Tibial nerve (tissue), 4 donors: ENCODE measurements around the gene INSYN2A. TPM values are rescaled to one million over a fixed set of nuclear protein-coding genes. Genes with fewer than 3 reads are reported as not detected.
A peak's percentile ranks its signal among the peaks of the same experiment; 100 is the strongest.

ENCODE experiments used
- DNase-seq, 2 donors: peaks; one replicate each; pipeline ENCODE4 v3.0.0-alpha.2; 2019; ENCODE audit warnings: low spot score in 2 of 2
- H3K27ac ChIP-seq, 4 donors: fragments of 200-600 bp; sonication (generic) in 3 of 4; one replicate each; pipeline ENCODE4 v1.5.1; 2017 to 2019; ENCODE audit warnings: mild to moderate bottlenecking in 1 of 4
- H3K27me3 ChIP-seq, 2 donors: fragments of 200-600 bp; sonication (generic) in 1 of 2; one replicate each; pipeline versions ENCODE4 v1.5.1 to v1.6.0; 2017 to 2019
- H3K36me3 ChIP-seq, 3 donors: fragments of 200-600 bp; sonication (generic); one replicate each; pipeline ENCODE4 v1.5.1; 2018 to 2019
- H3K4me1 ChIP-seq, 4 donors: fragments of 200-600 bp; sonication (generic) in 3 of 4; one replicate each; pipeline ENCODE4 v1.5.1; 2017 to 2019
- H3K4me3 ChIP-seq, 4 donors: fragments of 200-600 bp; sonication (generic) in 3 of 4; one replicate each; pipeline ENCODE4 v1.5.1; 2017 to 2019; ENCODE audit warnings: mild to moderate bottlenecking in 1 of 4, moderate library complexity in 1 of 4
- H3K9me3 ChIP-seq, 4 donors: fragments of 200-600 bp; sonication (generic) in 3 of 4; one replicate each; pipeline ENCODE4 v1.5.1; 2017 to 2019
- EP300 ChIP-seq, 2 donors: sonication (generic); formaldehyde crosslinking; IDR thresholded peaks; one replicate each; pipeline ENCODE4 v1.6.1; 2017; ENCODE audit warnings: antibody characterized with exemption in 2 of 2, mild to moderate bottlenecking in 1 of 2
- POLR2A ChIP-seq, 2 donors: fragments of 450-650 bp; IDR thresholded peaks; one replicate each; pipeline ENCODE4 v1.6.1; 2017; ENCODE audit warnings: antibody characterized with exemption in 2 of 2, mild to moderate bottlenecking in 2 of 2, moderate library complexity in 2 of 2
- WGBS, 2 donors: methylation state at CpG; one replicate each; pipeline ENCODE4 v1.1.5; 2018; 5-methylcytosine and 5-hydroxymethylcytosine counted together
- total RNA-seq, 4 donors: library from RNA; depleted of rRNA; stranded (reverse); fragments of >200 nt; gene quantifications; one replicate each; pipeline ENCODE4 v1.1.0, GENCODE V29; 2016
- TF ChIP-seq, protein P1 (sequence below), 5 experiments: fragments of 200-600 bp in 3 of 5; fragments of 450-650 bp in 2 of 5; sonication (generic) in 3 of 5; IDR thresholded peaks; one replicate each; pipeline ENCODE4 v1.5.1; 2016 to 2019; ENCODE audit warnings: antibody characterized with exemption in 5 of 5, mild to moderate bottlenecking in 3 of 5, moderate library complexity in 2 of 5

The INSYN2A gene
- total RNA-seq, 4 donors from 2014 or later, result 0.21 to 0.98 (median 0.30) TPM; not detected in 1

- no peaks in the 10 kb centered on the region for H3K36me3 ChIP-seq
- DNase-seq, result no peak
- no peaks in the 10 kb centered on the region for H3K27me3 ChIP-seq
- no peak overlapping the region for H3K27ac ChIP-seq
- WGBS, 2 donors, result 76 to 83% methylated on average over 3 of the region's 3 CpGs
- TF ChIP-seq POLR2A (IDR thresholded peaks at IDR 0.05), result no peak
- TF ChIP-seq EP300 (IDR thresholded peaks at IDR 0.05), result no peak
- TF ChIP-seq, protein P1, sequence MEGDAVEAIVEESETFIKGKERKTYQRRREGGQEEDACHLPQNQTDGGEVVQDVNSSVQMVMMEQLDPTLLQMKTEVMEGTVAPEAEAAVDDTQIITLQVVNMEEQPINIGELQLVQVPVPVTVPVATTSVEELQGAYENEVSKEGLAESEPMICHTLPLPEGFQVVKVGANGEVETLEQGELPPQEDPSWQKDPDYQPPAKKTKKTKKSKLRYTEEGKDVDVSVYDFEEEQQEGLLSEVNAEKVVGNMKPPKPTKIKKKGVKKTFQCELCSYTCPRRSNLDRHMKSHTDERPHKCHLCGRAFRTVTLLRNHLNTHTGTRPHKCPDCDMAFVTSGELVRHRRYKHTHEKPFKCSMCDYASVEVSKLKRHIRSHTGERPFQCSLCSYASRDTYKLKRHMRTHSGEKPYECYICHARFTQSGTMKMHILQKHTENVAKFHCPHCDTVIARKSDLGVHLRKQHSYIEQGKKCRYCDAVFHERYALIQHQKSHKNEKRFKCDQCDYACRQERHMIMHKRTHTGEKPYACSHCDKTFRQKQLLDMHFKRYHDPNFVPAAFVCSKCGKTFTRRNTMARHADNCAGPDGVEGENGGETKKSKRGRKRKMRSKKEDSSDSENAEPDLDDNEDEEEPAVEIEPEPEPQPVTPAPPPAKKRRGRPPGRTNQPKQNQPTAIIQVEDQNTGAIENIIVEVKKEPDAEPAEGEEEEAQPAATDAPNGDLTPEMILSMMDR (IDR thresholded peaks at IDR 0.05), result no peak
- H3K4me1 ChIP-seq, result no peaks in the 10 kb centered on the region
- H3K9me3 ChIP-seq, result no peaks in the 10 kb centered on the region
- H3K4me3 ChIP-seq, result no peak overlapping the region
Measured at GRCh38 chr10:127236266-127236665, 39.9 kb upstream of the INSYN2A start.

DNA sequence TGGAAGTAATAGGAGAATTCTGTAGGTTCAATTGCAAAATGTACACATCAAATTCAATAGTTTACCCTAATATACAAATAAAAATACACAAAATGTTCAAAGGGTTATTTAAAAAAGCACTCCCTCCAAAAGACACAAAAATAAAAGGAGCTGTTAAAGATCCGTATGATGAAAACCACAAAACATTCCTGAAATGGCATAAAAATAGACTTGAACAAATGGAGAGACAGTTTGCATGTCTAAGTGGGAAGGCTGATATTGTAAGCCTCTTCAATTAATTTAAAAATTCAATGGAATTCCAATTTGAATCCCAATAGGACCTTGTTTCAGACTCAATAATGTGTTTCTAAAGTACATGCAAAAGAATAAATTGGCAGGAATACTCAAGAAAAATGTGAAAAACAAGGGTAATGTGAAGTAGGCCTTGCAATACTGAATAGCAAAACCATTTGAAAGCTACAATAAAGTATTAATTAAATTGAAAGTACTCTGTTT, 38.0 kb upstream of the INSYN2A start:
- Histone ChIP-seq H3K4me3 (no peak overlapping the region), H3K4me1 (no peaks in the 10 kb centered on the region), H3K27ac (no peak overlapping the region), H3K36me3 (no peaks in the 10 kb centered on the region), H3K27me3 (no peaks in the 10 kb centered on the region), H3K9me3 (no peaks in the 10 kb centered on the region)
- WGBS, 2 donors, result 38 to 49% methylated on average over 1 of the region's 1 CpG
- DNase-seq, result no peak
- TF ChIP-seq, protein P1 (IDR thresholded peaks at IDR 0.05), result no peak

- WGBS, 2 donors, result 56 to 59% methylated on average over 12 of the region's 12 CpGs
- DNase-seq, result no peak
- no peaks in the 10 kb centered on the region for H3K36me3 ChIP-seq
- TF ChIP-seq POLR2A (IDR thresholded peaks at IDR 0.05) (no peak), EP300 (IDR thresholded peaks at IDR 0.05) (peak in 1 of 2 donors; percentile 34)
- H3K27ac ChIP-seq, result no peak overlapping the region
- H3K4me3 ChIP-seq, result no peak overlapping the region
- H3K27me3 ChIP-seq, result no peaks in the 10 kb centered on the region
- H3K9me3 ChIP-seq, result no peaks in the 10 kb centered on the region
- H3K4me1 ChIP-seq, result no peaks in the 10 kb centered on the region
Measured at GRCh38 chr10:127228195-127228787, 31.9 kb upstream of the INSYN2A start.

DNA sequence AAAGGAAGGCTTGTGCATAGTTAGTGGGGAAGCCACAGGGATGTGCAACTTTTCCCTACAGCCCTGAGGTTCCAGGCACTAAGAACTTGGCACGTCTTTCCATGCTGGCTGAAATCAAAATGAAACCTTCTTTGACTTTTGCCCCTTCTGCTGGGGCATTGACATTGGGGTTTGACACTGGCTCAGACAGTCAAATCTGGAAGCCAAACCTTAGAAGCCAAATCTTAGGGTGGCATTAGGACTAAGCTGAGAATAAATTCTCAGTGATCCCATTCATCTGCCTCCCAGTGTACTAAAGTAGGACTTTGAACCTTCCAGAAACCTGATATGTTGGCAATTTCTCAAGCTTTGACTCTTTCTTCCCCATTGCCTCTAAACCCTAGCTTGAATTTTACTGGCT, 31.3 kb upstream of the INSYN2A start:
- no peak for TF ChIP-seq EP300 (IDR thresholded peaks at IDR 0.05)
- TF ChIP-seq POLR2A (IDR thresholded peaks at IDR 0.05), result no peak
- TF ChIP-seq, protein P1 (IDR thresholded peaks at IDR 0.05), result no peak
- no peak for DNase-seq
- Histone ChIP-seq H3K9me3 (no peaks in the 10 kb centered on the region), H3K4me1 (no peaks in the 10 kb centered on the region), H3K27me3 (no peaks in the 10 kb centered on the region), H3K36me3 (no peaks in the 10 kb centered on the region), H3K4me3 (no peak overlapping the region), H3K27ac (no peak overlapping the region)
- WGBS, 2 donors, result 73 to 86% methylated on average over 1 of the region's 1 CpG

DNA sequence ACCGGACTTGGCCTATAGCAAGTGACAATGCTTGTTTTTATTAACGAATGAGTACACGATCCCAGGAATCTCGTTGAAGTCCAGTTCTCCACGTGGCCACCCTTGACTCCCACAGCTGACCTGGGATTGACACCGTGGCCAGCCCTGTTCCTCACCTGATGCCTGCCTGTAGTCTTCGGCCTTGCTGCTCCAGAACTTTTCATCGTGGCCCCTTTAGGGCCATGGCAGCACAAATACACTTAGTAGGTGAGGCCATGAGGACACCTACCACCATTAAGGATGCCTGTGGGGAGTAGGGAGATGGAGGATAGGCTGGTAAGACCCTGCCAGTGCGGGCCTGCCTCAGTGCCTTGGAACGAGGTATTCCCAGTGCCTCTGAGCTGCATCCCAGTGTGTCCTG, 30.6 kb upstream of the INSYN2A start:
- H3K27ac ChIP-seq, result no peak overlapping the region
- 91 to 96% methylated on average over 10 of the region's 10 CpGs for WGBS, 2 donors
- no peak for TF ChIP-seq EP300 (IDR thresholded peaks at IDR 0.05)
- TF ChIP-seq POLR2A (IDR thresholded peaks at IDR 0.05), result no peak
- TF ChIP-seq, protein P1 (IDR thresholded peaks at IDR 0.05), result no peak

More for the DNA sequence above, 30.6 kb upstream of the INSYN2A start:
- Histone ChIP-seq H3K36me3 (no peaks in the 10 kb centered on the region), H3K27me3 (no peaks in the 10 kb centered on the region), H3K9me3 (no peaks in the 10 kb centered on the region), H3K4me1 (no peaks in the 10 kb centered on the region), H3K4me3 (no peak overlapping the region)
- no peak for DNase-seq
